Uterus (tissue), 2 donors: ENCODE data around the gene GAPDHS.

Experiments
- CTCF ChIP-seq, 4 experiments: fragments of 200-600 bp in 2 of 4; fragments of 450-650 bp in 2 of 4; sonication (generic) in 2 of 4; IDR thresholded peaks; one replicate each; pipeline ENCODE4 v1.5.1; 2016 to 2019; ENCODE audit warnings: antibody characterized with exemption in 4 of 4, mild to moderate bottlenecking in 2 of 4, moderate library complexity in 1 of 4
- POLR2A ChIP-seq, 2 donors: fragments of 450-650 bp; IDR thresholded peaks; one replicate each; pipeline ENCODE4 v1.6.1; 2016; ENCODE audit warnings: antibody characterized with exemption in 2 of 2, mild to moderate bottlenecking in 1 of 2, moderate library complexity in 1 of 2

- no peak for TF ChIP-seq CTCF (IDR thresholded peaks at IDR 0.05)
- TF ChIP-seq POLR2A (IDR thresholded peaks at IDR 0.05): no peak
These were observed 13.3 kb downstream of the GAPDHS start for GRCh38 chr19:35546532-35546931.
